ENCODE measurements around the gene NVL. TPM values are rescaled to one million over a fixed set of nuclear protein-coding genes. Genes with fewer than 3 reads are reported as not detected.

Gene NVL
- total RNA-seq, 2 donors from 2014 or later, result 17.7 to 19.3 TPM

- DNase-seq (ENCODE audit: low spot score), result no peak
- intact Hi-C loops (cut with DNase I), result no loop called here
These were observed 71.6 kb downstream of the NVL start for GRCh38 chr1:224258351-224258750.

- intact Hi-C loops (cut with DNase I), result no loop called here
- no peak for DNase-seq (ENCODE audit: low spot score)
These were observed 73.3 kb downstream of the NVL start for GRCh38 chr1:224256640-224257039.

- intact Hi-C loops (cut with DNase I), result no loop called here
- DNase-seq (ENCODE audit: low spot score), result no peak
These were observed 76.3 kb downstream of the NVL start for GRCh38 chr1:224253721-224254120.

- no peak for DNase-seq (ENCODE audit: low spot score)
- intact Hi-C loops (cut with DNase I), result no loop called here
These were observed 77.5 kb downstream of the NVL start for GRCh38 chr1:224252479-224252878.

GRCh38 chr1:224251741-224252146 is 78.2 kb downstream of the NVL start:
- intact Hi-C loops (cut with DNase I), result no loop called here
- no peak for DNase-seq (ENCODE audit: low spot score)

- intact Hi-C loops (cut with DNase I), result no loop called here
- DNase-seq (ENCODE audit: low spot score), result no peak
These were observed 84.8 kb downstream of the NVL start for GRCh38 chr1:224245188-224245587.

- intact Hi-C loops (cut with DNase I), result no loop called here
- no peak for DNase-seq (ENCODE audit: low spot score)
These were observed 91.2 kb downstream of the NVL start for GRCh38 chr1:224238756-224239155.

- DNase-seq (ENCODE audit: low spot score), result no peak
- intact Hi-C loops (cut with DNase I), result no loop called here
These were observed 91.8 kb downstream of the NVL start for GRCh38 chr1:224238212-224238611.

- no peak for DNase-seq (ENCODE audit: low spot score)
- intact Hi-C loops (cut with DNase I), result no loop called here
These were observed 92.7 kb downstream of the NVL start for GRCh38 chr1:224237119-224237881.

- intact Hi-C loops (cut with DNase I), result no loop called here
- no peak for DNase-seq (ENCODE audit: low spot score)
These were observed 94.0 kb downstream of the NVL start for GRCh38 chr1:224235813-224236493.

- DNase-seq (ENCODE audit: low spot score), result no peak
- intact Hi-C loops (cut with DNase I), result no loop called here
These were observed 96.0 kb downstream of the NVL start for GRCh38 chr1:224234017-224234416.

GRCh38 chr1:224226849-224227502 is 103.0 kb downstream of the NVL start:
- DNase-seq (ENCODE audit: low spot score), result peak; percentile 34
- intact Hi-C loops (cut with DNase I), result no loop called here

- DNase-seq (ENCODE audit: low spot score), result peak; percentile 10
- intact Hi-C loops (cut with DNase I), result no loop called here
These were observed 105.9 kb downstream of the NVL start for GRCh38 chr1:224223819-224224714.

GRCh38 chr1:224219612-224220059 is 110.3 kb downstream of the NVL start:
- intact Hi-C loops (cut with DNase I), result no loop called here

GRCh38 chr1:224219011-224219611 is 110.9 kb downstream of the NVL start:
- intact Hi-C loops (cut with DNase I), result no loop called here
- DNase-seq (ENCODE audit: low spot score), result peak; percentile 16

More at GRCh38 chr1:224219612-224220059, 110.3 kb downstream of the NVL start:
- peak; percentile 4 for DNase-seq (ENCODE audit: low spot score)

- intact Hi-C loops (cut with DNase I), result no loop called here
These were observed 112.0 kb downstream of the NVL start for GRCh38 chr1:224217655-224218623.

GRCh38 chr1:224216382-224216781 is 113.6 kb downstream of the NVL start:
- intact Hi-C loops (cut with DNase I), result no loop called here
- DNase-seq (ENCODE audit: low spot score), result no peak

More at GRCh38 chr1:224217655-224218623, 112.0 kb downstream of the NVL start:
- DNase-seq (ENCODE audit: low spot score), result peak; percentile 1
